Uterus (tissue), 2 donors: ENCODE measurements around the gene UBP1.

Source experiments
- POLR2A ChIP-seq, 2 donors: fragments of 450-650 bp; IDR thresholded peaks; one replicate each; pipeline ENCODE4 v1.6.1; 2016; ENCODE audit warnings: antibody characterized with exemption in 2 of 2, mild to moderate bottlenecking in 1 of 2, moderate library complexity in 1 of 2
- TF ChIP-seq, protein P1 (sequence below), 4 experiments: fragments of 200-600 bp in 2 of 4; fragments of 450-650 bp in 2 of 4; sonication (generic) in 2 of 4; IDR thresholded peaks; one replicate each; pipeline ENCODE4 v1.5.1; 2016 to 2019; ENCODE audit warnings: antibody characterized with exemption in 4 of 4, mild to moderate bottlenecking in 2 of 4, moderate library complexity in 1 of 4

DNA sequence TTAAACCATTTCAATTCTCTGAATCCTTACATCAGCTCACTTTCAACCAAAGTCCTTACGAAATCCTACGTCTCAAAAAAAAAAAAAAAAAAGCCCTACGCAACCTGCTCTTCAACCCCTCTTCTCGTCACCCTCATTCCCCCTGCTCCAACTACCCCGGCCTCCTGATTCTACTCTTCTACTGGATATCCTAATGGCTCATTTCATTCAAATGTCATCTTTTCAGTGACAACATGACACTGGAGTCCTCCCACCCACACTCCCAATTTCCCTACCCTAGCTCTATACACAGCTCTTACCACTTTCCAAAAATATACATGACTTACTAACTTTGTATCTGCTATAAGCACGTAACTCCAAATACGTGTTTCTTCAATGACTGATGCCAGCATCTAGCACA, 11.5 kb downstream of the UBP1 start:
- TF ChIP-seq, protein P1, sequence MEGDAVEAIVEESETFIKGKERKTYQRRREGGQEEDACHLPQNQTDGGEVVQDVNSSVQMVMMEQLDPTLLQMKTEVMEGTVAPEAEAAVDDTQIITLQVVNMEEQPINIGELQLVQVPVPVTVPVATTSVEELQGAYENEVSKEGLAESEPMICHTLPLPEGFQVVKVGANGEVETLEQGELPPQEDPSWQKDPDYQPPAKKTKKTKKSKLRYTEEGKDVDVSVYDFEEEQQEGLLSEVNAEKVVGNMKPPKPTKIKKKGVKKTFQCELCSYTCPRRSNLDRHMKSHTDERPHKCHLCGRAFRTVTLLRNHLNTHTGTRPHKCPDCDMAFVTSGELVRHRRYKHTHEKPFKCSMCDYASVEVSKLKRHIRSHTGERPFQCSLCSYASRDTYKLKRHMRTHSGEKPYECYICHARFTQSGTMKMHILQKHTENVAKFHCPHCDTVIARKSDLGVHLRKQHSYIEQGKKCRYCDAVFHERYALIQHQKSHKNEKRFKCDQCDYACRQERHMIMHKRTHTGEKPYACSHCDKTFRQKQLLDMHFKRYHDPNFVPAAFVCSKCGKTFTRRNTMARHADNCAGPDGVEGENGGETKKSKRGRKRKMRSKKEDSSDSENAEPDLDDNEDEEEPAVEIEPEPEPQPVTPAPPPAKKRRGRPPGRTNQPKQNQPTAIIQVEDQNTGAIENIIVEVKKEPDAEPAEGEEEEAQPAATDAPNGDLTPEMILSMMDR (IDR thresholded peaks at IDR 0.05) = no peak
- TF ChIP-seq POLR2A (IDR thresholded peaks at IDR 0.05) = no peak
